Stimulated activated effector memory CD8-positive, alpha-beta T cell treated with anti-CD3 and anti-CD28 coated beads, Interleukin-12 subunit alpha, Interleukin-12 subunit beta, amount 100 ng/mL, for 72 hours (primary cell): ENCODE data around the gene PCOLCE2.

Experiments
- ATAC-seq: fragments of 150-1000 bp; cut with Tn5 transposase; 2 replicates; pipeline ENCODE4 v1.10.0; 2021
- DNase-seq, 2 donors: peaks; one replicate each; pipeline ENCODE4 v3.0.0; 2021 to 2022; ENCODE audit warnings: low spot score in 2 of 2
- H3K27ac Mint-ChIP-seq: one replicate; pipeline ENCODE4 v1.8.0; 2022; ENCODE audit warnings: mild to moderate bottlenecking, mixed read lengths
- H3K36me3 Mint-ChIP-seq: one replicate; pipeline ENCODE4 v1.8.0; 2022; ENCODE audit warnings: mild to moderate bottlenecking, mixed read lengths
- H3K4me1 Mint-ChIP-seq: one replicate; pipeline ENCODE4 v1.8.0; 2022; ENCODE audit warnings: mixed read lengths
- H3K4me3 Mint-ChIP-seq: one replicate; pipeline ENCODE4 v1.8.0; 2022; ENCODE audit warnings: mild to moderate bottlenecking, mixed read lengths
- H3K9me3 Mint-ChIP-seq: one replicate; pipeline ENCODE4 v1.8.0; 2022; ENCODE audit warnings: mixed read lengths

Gene PCOLCE2

GRCh38 chr3:142888481-142889211 lies at the start of gene PCOLCE2:
TSS of gene PCOLCE2 (minus strand) at chr3:142889083. CDS start at chr3:142888896, 187 bp downstream.
- H3K4me1 Mint-ChIP-seq = no peaks in the 10 kb centered on the region
- H3K4me3 Mint-ChIP-seq = peak within 1 kb of the TSS; percentile 63
- no peaks in the 10 kb centered on the region for H3K9me3 Mint-ChIP-seq
- no peak within 1 kb of the TSS for H3K27ac Mint-ChIP-seq
- DNase-seq (peak; percentile 4 to 59), ATAC-seq (peak; percentile 69)
- no peaks in the 10 kb centered on the region for H3K36me3 Mint-ChIP-seq

- no peaks in the 10 kb centered on the region for H3K36me3 Mint-ChIP-seq
- H3K9me3 Mint-ChIP-seq = no peaks in the 10 kb centered on the region
- no peaks in the 10 kb centered on the region for H3K4me1 Mint-ChIP-seq
- DNase-seq (no peak), ATAC-seq (no peak)
- no peak overlapping the region for H3K4me3 Mint-ChIP-seq
- no peak overlapping the region for H3K27ac Mint-ChIP-seq
Measured at GRCh38 chr3:142935963-142936362, 47.1 kb upstream of the PCOLCE2 start.

- H3K36me3 Mint-ChIP-seq = no peaks in the 10 kb centered on the region
Measured at GRCh38 chr3:142934887-142935269, 46.0 kb upstream of the PCOLCE2 start.

GRCh38 chr3:142934128-142934886 lies 45.4 kb upstream of the PCOLCE2 start:
- no peak overlapping the region for H3K27ac Mint-ChIP-seq
- DNase-seq (no peak), ATAC-seq (no peak)
- no peak overlapping the region for H3K4me3 Mint-ChIP-seq
- no peaks in the 10 kb centered on the region for H3K4me1 Mint-ChIP-seq
- no peaks in the 10 kb centered on the region for H3K36me3 Mint-ChIP-seq
- H3K9me3 Mint-ChIP-seq = no peaks in the 10 kb centered on the region

More at GRCh38 chr3:142934887-142935269, 46.0 kb upstream of the PCOLCE2 start:
- ATAC-seq = no peak
- H3K27ac Mint-ChIP-seq = no peak overlapping the region
- no peaks in the 10 kb centered on the region for H3K9me3 Mint-ChIP-seq
- no peak overlapping the region for H3K4me3 Mint-ChIP-seq
- no peaks in the 10 kb centered on the region for H3K4me1 Mint-ChIP-seq
- DNase-seq = no peak

GRCh38 chr3:142931222-142931621 lies 42.3 kb upstream of the PCOLCE2 start:
- no peaks in the 10 kb centered on the region for H3K4me1 Mint-ChIP-seq
- H3K36me3 Mint-ChIP-seq = no peaks in the 10 kb centered on the region
- ATAC-seq = peak; percentile 76
- DNase-seq = no peak
- no peak overlapping the region for H3K4me3 Mint-ChIP-seq
- no peaks in the 10 kb centered on the region for H3K9me3 Mint-ChIP-seq
- no peak overlapping the region for H3K27ac Mint-ChIP-seq

- no peak overlapping the region for H3K4me3 Mint-ChIP-seq
- no peaks in the 10 kb centered on the region for H3K4me1 Mint-ChIP-seq
- no peaks in the 10 kb centered on the region for H3K9me3 Mint-ChIP-seq
- ATAC-seq = no peak
- DNase-seq = no peak
- H3K36me3 Mint-ChIP-seq = no peaks in the 10 kb centered on the region
- H3K27ac Mint-ChIP-seq = no peak overlapping the region
Measured at GRCh38 chr3:142930463-142930862, 41.6 kb upstream of the PCOLCE2 start.

GRCh38 chr3:142929890-142930289 lies 41.0 kb upstream of the PCOLCE2 start:
- no peak for ATAC-seq
- H3K4me1 Mint-ChIP-seq = no peaks in the 10 kb centered on the region
- no peaks in the 10 kb centered on the region for H3K36me3 Mint-ChIP-seq
- no peak for DNase-seq
- H3K27ac Mint-ChIP-seq = no peak overlapping the region
- H3K4me3 Mint-ChIP-seq = no peak overlapping the region
- no peaks in the 10 kb centered on the region for H3K9me3 Mint-ChIP-seq

GRCh38 chr3:142929109-142929508 lies 40.2 kb upstream of the PCOLCE2 start:
- H3K4me1 Mint-ChIP-seq = no peaks in the 10 kb centered on the region
- H3K36me3 Mint-ChIP-seq = no peaks in the 10 kb centered on the region
- no peak overlapping the region for H3K4me3 Mint-ChIP-seq
- DNase-seq = no peak
- ATAC-seq = peak; percentile 71
- H3K27ac Mint-ChIP-seq = no peak overlapping the region
- no peaks in the 10 kb centered on the region for H3K9me3 Mint-ChIP-seq

- Mint-ChIP-seq H3K4me3 (no peak overlapping the region), H3K9me3 (no peaks in the 10 kb centered on the region), H3K36me3 (no peaks in the 10 kb centered on the region), H3K27ac (no peak overlapping the region), H3K4me1 (no peaks in the 10 kb centered on the region)
- ATAC-seq (no peak), DNase-seq (no peak)
Measured at GRCh38 chr3:142926368-142926944, 37.6 kb upstream of the PCOLCE2 start.

GRCh38 chr3:142925140-142925539 lies 36.3 kb upstream of the PCOLCE2 start:
- DNase-seq (no peak), ATAC-seq (no peak)
- Mint-ChIP-seq H3K4me1 (no peaks in the 10 kb centered on the region), H3K27ac (no peak overlapping the region), H3K9me3 (no peaks in the 10 kb centered on the region), H3K36me3 (no peaks in the 10 kb centered on the region), H3K4me3 (no peak overlapping the region)

- DNase-seq (no peak), ATAC-seq (no peak)
- Mint-ChIP-seq H3K4me1 (no peaks in the 10 kb centered on the region), H3K27ac (no peak overlapping the region), H3K36me3 (no peaks in the 10 kb centered on the region), H3K9me3 (no peaks in the 10 kb centered on the region), H3K4me3 (no peak overlapping the region)
Measured at GRCh38 chr3:142923694-142924093, 34.8 kb upstream of the PCOLCE2 start.

- ATAC-seq = no peak
- no peak for DNase-seq
- H3K9me3 Mint-ChIP-seq = no peaks in the 10 kb centered on the region
- H3K4me3 Mint-ChIP-seq = no peak overlapping the region
- no peaks in the 10 kb centered on the region for H3K36me3 Mint-ChIP-seq
- peaks cover 5% of the 10 kb centered on the region for H3K4me1 Mint-ChIP-seq
- no peak overlapping the region for H3K27ac Mint-ChIP-seq
Measured at GRCh38 chr3:142916605-142917004, 27.7 kb upstream of the PCOLCE2 start.

GRCh38 chr3:142915636-142916035 lies 26.8 kb upstream of the PCOLCE2 start:
- ATAC-seq = no peak
- Mint-ChIP-seq H3K36me3 (no peaks in the 10 kb centered on the region), H3K4me1 (peaks cover 5% of the 10 kb centered on the region), H3K27ac (no peak overlapping the region), H3K4me3 (no peak overlapping the region), H3K9me3 (no peaks in the 10 kb centered on the region)
- no peak for DNase-seq

- no peak overlapping the region for H3K4me3 Mint-ChIP-seq
- H3K4me1 Mint-ChIP-seq = peaks cover 5% of the 10 kb centered on the region
- ATAC-seq (no peak), DNase-seq (no peak)
- H3K9me3 Mint-ChIP-seq = no peaks in the 10 kb centered on the region
- no peak overlapping the region for H3K27ac Mint-ChIP-seq
- H3K36me3 Mint-ChIP-seq = no peaks in the 10 kb centered on the region
Measured at GRCh38 chr3:142914286-142914811, 25.5 kb upstream of the PCOLCE2 start.

- no peak for DNase-seq
- Mint-ChIP-seq H3K27ac (no peak overlapping the region), H3K4me3 (no peak overlapping the region)
Measured at GRCh38 chr3:142913432-142913831, 24.5 kb upstream of the PCOLCE2 start.

More at GRCh38 chr3:142913432-142913831, 24.5 kb upstream of the PCOLCE2 start:
- Mint-ChIP-seq H3K9me3 (no peaks in the 10 kb centered on the region), H3K4me1 (peaks cover 5% of the 10 kb centered on the region), H3K36me3 (no peaks in the 10 kb centered on the region)
- no peak for ATAC-seq
